ENCODE measurements around the gene KCNG2.

Gene KCNG2

DNA sequence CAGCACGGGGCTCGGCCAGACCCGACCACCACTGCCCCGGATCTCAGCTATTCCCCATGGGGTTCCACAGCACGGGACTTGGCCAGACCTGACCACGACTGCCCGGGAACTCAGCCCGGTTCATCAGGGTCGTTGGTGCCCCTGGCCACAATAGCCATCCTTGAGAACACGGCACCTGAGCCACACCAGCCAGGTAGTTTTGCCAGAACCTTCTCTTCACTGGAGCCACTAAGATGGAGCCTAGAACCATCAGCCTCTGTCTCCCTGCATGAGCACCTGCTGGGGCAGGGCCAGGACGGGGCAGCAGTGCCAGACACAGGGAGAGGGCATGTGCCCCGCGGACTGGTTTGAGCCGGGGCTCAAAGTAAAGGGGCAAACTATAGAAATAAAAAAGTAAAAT is 11.4 kb upstream of the KCNG2 start:
- no peak for DNase-seq

- DNase-seq, result no peak
Measured at GRCh38 chr18:79786786-79787526, 10.8 kb upstream of the KCNG2 start.

- no peak for DNase-seq
Measured at GRCh38 chr18:79787527-79787864, 10.2 kb upstream of the KCNG2 start.

DNA sequence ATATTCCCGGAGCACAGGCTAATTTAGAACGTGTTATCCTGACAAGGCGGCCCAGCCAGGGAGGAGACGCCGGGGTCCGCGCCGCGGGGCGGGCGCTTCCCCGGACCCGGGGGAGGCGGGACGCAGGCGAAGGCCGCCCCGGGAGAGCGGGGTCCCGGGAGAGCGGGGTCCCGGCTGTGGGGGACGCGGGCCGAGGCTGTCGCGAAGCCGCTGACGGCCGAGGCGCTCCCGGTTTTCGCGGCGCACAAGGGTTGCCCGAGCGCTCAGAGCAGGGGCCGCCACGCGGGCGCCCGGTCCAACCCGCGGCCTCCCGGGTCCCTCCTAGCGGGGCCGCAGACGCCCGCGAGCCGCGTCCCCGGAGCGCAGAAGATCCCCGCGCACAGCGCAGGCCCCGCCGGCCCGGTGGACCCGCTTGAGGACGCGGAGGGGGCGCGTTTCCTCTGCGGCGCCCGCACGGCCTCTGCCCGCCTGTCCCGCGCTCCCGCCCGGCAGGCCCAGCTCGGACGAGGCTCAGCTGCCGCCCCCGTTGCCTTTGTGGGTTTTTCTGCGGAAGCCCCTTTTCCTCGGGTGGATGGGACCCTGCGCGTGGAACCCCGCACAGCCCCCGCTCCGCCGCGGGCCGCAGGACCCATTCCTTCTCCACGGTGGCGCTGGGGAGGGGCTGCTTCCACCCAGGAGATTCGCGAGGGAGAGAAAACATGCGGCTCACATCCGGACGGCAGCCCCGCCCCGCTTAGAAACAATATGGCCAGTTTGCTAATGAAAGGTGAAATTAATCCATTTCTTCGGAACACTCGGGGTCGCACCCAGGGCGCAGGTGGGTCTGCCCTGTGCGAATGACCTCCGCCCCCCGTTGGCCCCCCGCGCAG is 9.6 kb upstream of the KCNG2 start:
- no peak for DNase-seq

GRCh38 chr18:79788734-79789085 is 9.0 kb upstream of the KCNG2 start:
- DNase-seq, result no peak

GRCh38 chr18:79789091-79789891 is 8.4 kb upstream of the KCNG2 start:
- DNase-seq, result no peak

DNA sequence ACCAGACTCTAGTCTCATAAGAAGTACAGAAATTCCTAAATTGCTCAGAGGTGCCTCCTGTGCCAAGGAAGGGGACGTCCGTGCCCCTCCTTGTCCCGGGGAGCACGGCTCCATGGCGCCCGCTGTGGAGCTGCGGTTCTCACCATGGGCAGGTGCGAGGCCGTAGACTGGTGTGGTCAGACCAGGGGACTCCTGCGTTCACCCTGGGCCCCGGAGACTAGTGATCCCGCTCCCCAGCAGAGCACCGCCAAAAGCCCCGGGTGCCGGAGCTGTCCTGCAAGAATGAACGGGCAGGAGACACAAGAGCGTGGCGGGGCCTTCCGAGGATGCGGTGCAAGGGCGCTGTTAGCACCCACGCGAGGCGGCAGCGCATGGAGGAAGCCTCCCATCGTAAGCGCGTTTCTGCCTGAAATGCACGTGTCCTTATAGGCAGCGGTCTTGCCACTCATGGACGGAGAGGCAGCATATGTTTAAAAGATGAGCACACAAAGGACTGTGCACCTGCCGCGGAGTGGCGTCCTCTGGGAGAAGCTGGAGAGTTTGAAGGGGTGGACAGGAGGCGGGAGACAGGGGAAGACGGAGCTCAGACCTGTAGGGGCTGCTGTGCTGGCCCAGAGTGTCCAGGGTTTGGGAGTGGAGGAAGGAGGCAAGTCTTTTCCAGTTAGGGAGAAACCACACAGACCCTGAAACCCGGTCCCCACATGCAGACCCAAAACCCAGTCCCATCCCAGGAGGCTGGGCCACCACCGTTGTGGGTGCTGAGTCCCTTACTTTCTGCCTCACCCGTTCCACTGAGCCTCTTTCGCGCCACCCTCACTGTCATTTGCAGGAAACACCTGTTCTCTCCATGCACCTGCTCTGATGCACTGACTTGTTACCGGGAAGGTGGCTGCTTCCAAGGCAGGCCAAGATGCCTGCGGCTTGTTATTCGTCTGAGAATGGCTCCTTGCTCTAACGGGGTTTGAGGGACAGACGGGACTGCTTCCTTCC is 7.5 kb upstream of the KCNG2 start:
- peak; percentile 36 for DNase-seq

- DNase-seq, result peak; percentile 61
Measured at GRCh38 chr18:79790996-79791972, 6.5 kb upstream of the KCNG2 start.

DNA sequence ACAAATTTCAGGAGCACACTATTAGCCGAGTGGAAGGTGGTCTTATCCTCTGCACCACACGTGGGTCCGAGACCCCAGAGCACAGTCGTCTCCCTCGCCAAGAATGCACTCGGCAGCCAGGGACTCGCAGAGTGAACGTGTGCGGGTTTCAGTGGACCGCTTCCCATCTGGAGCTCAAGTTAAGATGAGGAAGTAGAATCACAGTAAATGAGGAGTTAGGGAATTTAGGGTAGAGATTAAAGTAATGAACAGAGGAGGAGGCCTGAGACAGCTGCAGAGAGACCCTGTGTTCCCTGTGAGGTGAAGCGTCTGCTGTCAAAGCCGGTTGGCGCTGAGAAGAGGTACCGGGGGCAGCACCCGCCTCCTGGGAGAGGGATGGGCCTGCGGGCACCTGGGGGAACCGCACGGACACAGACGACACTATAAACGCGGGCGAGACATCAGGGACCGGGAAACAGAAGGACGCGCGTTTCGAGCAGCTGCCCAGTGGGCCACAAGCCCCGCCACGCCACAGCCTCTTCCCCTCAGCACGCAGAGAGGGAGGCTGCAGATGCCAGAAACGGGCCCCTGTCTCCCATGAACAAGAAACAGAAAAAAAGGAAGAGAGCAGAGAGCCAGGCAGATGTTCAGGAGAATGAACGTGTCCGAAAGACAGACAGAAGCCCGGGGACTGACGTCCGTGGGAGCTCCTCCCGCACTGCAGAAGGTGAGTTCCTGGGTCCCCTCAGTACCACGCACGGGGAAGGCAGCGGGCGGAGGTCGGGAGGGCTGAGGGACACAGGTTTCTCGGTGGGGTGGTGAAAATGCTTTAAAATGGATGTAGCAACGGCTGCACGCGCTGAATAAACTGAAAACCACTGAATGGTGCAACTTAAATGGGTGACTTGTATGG is 5.4 kb upstream of the KCNG2 start:
- DNase-seq, result no peak

GRCh38 chr18:79792988-79793355 is 4.8 kb upstream of the KCNG2 start:
- DNase-seq, result no peak

- no peak for DNase-seq
Measured at GRCh38 chr18:79794846-79795245, 2.9 kb upstream of the KCNG2 start.

- no peak for DNase-seq
Measured at GRCh38 chr18:79795446-79795845, 2.3 kb upstream of the KCNG2 start.

DNA sequence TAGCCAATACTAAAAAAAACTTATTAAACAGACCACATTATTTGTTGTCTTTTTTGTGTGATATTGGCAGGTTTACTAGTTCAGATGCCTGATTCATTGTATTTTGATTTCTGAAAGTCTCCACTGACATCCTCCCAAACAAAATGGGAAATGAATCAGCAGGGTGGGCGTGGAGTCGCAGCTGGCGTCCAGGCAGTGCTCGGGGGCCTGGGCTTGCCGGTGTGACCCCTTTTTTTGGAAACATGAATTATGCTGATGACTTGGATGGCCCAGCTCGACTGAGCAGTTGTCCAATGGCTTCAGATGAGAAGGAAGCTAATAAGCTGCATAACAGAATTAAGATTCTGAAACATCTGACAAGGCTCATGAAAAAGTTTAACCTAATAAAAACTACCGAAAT is 1.7 kb upstream of the KCNG2 start:
- no peak for DNase-seq

DNA sequence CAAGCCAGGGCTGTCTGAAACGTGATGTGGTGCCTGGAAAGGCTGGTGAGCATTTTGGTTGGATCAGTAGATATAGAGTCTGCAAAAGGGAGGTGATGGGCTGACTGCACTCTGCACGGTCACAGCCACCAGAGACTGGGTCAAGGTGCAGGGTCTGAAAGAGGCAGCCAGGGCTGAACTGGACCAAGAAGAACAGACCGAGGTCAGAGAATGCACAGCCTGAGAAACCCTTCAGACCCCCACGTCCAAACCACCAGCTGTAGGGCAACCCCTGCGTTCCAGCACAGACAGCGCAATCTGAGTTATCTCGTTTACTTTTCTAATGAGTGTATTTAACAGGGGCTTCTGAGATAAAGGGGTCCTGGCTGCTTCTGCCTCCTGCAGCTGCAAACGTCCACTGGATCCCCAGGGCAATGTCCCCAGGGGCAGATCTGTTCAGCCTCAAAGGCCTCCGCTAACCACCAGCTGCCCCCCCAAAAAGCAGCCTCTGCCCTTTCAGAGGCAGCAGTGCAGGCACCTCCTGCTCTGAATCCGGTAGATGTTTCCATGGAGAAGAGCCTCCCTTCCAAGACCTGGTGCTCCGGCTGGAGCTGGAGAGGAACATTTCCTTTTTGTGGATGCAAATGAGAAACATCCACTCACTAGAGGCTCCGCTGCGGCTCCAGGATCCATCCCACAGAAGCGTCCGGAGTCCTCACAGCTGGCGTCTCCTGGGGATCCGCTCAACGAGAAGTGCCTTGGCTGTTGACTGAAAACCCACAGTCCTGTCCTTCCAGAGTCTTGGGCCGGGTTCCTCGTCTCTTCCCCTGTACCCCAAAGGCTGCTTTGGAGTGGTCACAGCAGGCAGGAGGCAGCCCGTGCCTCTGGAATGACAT is 970 bp upstream of the KCNG2 start:
- no peak for DNase-seq

DNA sequence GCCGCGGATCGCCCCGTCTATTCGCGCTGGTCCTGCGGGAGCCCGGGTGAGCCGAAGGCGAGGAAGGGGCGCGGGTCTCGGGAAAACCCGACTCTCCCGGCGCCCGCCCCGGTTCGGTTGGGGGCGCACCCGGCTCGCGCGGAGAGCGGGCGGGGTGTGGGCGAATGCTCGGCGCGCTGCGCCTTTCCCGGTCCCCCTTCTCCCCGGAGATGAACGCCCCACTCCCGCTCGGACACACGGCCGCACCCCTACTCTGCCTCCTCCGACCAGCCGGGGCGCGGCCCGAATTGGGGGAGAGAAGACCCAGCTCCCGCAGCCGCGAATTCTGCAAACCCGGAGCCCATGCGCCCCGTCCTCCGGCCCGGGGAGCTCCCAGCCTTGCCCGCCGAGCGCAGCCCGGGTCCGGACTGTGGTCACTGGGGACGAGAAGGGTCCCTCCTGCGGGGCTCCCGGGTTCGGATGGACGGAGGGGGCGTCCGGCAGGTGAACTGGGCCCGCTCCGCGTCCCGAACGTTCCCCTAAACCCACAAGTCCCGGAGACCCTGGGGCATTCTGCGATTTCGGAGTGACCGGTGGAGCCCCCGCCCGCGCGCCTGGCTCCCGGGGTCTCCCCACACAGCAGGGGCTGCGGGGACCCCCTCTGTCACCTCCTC is 734 bp downstream of the KCNG2 start:
- DNase-seq, result no peak

DNA sequence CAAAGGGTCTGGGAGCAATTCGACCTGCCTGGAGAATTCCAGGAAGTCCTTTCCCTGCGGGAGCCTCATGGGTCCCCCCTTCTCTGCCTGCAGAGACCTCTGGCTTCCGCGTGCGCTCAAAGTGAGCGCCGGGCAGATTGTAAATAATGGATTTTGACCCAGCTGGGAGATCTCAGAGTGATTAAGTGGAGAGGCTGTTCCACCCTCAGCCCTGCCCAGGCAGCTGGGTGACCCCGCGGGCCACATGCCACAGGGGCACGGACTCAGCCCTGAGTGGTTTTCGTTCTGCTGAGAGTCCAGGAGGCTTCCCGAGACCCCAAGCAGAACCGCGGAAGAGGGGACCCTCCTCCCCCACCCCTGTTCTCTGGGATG is 1.2 kb downstream of the KCNG2 start:
- DNase-seq, result no peak

DNA sequence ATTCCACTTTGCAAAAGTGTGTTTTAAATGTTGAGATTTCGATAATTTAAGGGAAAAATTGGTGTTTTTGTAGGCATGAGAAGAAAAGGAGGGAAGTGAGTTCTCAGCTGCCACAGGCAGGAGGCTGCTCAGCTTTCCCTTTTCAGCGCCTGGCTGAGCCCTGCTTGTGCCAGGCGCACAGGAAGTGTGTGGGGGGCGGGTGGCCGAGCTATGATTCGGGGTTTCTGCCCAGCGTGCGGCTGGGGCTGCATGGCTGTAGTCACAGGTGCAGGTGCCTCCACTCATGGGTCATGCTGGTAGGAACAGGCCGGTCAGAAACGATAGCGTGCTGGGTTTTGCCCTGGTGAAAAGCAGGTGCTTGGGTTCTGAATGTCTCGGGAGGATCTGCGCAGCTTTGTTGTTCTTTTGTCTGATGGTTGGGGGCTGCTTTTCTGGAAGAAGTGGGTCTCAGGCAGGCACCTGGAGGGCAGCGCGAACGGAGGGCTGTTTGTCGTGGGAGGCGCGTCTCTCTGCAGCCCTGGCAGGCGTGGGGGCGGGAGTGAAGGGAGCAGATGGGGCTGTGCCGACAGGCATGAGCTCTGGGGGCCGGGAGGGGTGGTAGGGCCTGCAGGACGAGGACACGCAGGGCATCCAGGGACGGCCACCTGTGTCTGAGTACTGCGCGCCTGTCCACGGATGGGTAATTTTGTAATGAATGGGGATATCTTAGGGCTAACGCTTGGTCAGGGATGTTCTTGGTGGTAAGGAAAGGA is 2.1 kb downstream of the KCNG2 start:
- no peak for DNase-seq

Data from DMS153 (cell line).